ENCODE measurements around the gene SYTL3.
"Not testable (repeated sequence)": the region's sequence is repeated elsewhere in the genome, so short reads cannot be mapped to it uniquely, and the experiment has no call there.

SYTL3 gene

DNA sequence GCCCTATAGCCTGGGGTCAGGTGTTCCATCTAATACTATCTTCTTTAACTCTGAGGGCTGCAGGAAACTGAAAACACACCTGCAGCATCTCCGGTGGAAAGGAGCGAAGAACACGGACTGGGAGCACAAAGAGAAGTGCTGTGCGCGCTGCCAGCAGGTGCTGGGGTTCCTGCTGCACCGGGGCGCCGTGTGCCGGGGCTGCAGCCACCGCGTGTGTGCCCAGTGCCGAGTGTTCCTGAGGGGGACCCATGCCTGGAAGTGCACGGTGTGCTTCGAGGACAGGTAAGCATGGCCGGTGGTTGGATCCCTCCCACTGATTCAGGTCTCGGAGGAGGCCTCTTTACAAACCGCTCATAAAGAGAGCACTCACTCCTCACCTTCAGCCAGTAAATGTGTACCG, 15.5 kb downstream of the SYTL3 start:
- no peak for DNase-seq (ENCODE audit: low read depth)

DNA sequence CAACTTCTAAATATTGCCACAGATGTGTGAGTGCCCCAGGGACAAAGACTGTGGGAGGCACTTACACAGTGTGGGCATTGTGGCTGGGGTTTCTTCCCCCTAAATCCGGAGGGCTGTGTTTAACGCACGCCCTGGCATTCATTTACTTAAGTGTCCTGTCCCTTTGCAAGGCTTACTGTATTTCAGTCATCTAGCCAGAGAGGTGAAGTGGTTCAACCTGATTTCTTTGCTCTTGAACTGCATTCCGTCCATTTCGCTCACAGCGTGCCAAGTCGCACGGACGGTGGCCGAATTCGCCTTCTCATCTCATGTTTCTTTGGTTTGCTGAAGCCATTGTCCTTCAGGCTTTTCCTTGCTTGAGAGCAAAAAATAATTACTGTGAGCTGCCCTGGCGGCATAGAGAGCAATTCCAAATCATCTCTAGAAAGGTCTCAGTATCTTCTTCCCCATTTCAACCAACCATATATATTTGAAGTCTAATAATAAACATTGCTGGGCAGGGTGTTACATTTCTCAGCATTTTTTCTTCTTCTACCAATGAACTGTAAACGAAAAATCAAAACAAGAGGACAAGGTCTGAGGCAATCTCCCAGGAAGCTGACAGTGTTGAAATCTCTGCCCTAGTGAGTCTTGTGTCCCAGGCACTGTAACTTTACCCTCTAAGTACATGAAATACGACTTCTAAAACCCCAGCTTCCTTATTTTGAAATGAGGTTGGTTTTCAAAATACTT, 16.9 kb downstream of the SYTL3 start:
- peak; percentile 97 for DNase-seq (ENCODE audit: low read depth)

DNA sequence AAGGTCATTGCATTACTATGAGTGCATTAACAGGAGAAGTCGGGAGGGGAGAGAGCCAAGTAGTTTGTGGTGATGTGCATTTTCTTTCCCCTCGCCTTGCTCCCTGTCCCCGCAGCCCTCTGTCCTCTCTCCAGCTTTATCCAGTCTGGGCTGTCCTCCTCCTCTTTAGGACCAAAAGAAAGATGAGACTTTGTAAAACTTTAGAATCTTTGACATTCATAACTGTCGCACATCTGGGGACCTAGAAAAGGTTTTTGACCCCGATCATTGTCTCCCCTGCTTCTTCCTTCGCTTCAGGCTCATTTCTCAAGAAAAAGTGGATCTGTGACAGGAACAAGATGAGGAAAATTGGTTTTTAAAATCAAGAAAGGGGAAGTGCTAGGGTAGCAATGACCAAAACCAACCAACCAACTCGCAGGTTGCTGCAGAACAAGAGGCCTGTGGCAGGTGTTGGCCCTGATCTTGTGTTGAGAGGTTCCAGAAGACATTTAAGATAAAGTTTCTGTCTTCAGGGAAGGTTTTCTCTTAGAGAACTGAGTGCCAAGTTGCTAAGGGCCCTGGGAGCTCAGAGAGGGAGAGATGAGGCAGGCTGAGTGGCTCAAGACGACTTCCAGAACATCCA, 17.6 kb downstream of the SYTL3 start:
- DNase-seq (ENCODE audit: low read depth), result no peak

DNA sequence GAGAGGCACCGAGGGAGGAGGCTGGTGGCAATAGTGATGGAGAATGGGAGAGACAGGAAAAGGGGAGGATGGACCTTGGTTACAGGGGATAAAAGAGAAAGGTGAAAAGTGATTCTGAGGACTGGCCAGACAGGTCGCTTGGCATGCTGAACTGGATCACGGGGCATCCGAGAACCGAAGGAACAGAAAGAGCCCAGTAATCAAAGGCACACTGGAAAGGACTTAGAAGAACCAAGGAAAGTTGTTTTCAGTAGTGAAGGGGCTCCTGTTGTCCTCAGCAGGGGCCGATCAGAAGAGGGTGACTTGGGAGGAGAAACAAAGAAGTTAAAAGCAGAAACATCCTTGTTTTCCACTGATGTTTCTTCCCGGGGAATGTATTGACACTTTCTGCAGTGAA, 18.9 kb downstream of the SYTL3 start:
- DNase-seq (ENCODE audit: low read depth), result no peak

DNA sequence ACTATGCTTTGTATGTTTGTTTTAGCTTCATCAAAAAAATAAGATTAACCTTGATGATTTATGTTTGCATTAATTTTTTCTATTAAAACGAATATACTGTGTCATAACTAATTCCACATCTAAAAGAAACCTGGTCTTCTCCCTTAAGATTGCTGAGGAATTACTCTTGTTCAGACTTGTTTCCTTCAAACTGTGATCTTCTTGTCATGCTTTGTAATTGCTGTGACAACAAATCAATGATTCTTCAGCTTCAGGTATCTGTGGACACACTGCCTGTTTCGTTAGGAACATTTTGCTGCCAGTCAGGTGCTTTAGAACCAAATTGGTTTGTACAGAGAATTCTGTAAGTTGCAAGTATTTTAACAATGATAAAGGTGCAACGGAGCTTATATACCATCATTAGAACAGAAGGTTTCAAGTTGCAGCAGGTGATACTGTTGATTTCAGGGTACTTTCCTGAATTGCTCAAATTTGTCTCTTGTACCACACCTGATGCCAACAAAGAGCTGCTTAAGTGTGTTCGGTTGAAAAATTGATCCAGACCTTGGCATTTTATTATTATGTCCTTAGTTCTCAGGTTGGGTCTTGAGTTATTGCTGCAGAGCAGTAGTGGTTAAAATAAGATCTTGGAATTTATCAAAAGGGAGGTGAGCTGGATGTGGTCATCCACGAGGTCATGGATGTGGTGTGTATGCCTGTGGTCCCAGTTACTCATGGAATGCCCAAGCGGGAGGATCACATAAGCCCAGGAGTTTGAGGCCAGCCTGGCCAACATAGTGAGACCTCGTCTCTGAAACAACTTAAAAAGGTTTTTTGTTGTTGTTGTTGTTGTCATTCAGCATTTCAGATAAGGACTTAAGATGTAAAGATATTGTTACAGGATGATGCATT, 19.5 kb downstream of the SYTL3 start:
- peak; percentile 59 for DNase-seq (ENCODE audit: low read depth)

DNA sequence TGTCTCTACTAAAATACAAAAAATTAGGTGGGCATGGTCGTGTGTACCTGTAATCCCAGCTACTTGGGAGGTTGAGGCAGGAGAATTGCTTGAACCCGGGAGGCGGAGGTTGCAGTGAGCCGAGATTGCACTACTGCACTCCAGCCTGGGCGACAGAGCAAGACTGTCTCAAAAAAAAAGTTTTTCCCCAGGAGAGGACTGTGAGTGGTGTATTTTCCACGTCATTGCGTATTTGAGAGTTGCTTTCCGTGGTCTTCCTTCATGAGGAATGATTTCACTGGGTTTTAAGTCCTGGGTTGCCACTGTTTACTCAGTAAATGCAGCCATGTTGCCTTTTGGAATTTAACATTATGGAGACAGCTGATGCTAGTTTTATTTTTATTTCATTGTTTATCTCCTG, 22.3 kb downstream of the SYTL3 start:
- DNase-seq (ENCODE audit: low read depth), result not testable (repeated sequence)

DNA sequence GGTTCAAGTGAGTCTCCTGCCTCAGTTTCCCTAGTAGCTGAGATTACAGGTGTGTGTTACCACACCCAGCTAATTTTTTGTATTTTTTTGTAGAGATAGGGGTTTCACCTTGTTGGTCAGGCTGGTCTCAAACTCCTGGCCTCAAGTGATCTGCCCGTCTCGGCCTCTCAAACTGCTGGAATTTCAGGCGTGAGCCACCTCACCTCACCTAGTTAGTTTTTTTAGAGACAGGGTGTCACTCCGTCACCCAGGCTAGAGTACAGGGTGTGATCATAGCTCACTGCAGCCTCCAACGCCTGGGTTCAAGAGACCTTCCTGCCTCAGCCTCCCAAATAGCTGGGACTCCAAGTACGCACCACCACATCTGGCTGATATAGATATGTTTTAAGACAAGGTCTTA, 22.9 kb downstream of the SYTL3 start:
- DNase-seq (ENCODE audit: low read depth), result no peak

DNA sequence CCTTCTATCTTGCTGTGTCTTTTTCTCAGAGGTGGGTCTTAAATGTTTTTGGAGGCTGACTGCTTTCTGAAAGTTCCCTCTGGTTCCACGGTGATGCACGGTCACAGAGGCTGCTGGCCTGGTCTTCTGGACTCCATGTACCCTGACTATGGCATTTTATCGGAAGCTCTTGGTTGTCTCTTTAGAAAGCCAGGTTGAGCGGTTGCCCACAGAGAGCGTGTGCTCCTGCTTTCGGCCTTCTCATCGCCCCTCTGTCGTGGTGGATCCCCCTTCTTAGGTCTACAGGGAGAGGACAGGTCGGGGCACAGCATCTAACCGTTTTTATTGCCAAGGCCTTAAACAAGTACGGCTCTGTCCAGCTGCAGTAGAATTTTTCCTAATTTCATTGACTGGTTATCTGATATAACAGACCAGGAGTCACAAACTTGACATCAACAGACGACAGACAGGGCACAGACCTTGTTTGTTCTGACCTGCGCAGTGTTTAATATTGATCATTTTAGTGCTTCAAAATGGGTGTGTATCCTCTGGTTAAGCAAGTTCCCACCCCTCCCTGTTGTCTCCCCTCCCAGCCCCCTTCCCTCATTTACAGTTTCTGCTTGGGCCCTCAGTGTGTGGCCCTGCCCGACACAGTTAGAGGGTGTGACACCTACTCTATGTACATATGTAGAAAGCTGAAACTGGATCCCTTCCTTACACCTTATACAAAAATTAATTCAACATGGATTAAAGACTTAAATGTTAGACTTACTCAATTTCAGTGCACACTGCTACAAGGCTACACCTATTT, 24.7 kb downstream of the SYTL3 start:
- no peak for DNase-seq (ENCODE audit: low read depth)

DNA sequence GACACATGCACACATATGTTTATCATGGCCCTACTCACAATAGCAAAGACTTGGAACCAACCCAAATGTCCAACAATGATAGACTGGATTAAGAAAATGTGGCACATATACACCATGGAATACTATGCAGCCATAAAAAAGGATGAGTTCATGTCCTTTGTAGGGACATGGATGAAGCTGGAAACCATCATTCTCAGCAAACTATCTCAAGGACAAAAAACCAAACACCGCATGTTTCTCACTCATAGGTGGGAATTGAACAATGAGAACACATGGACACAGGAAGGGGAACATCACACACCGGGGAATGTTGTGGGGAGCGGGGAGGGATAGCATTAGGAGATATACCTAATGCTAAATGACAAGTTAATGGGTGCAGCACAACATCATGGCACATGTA, 27.2 kb downstream of the SYTL3 start:
- DNase-seq (ENCODE audit: low read depth), result not testable (repeated sequence)

DNA sequence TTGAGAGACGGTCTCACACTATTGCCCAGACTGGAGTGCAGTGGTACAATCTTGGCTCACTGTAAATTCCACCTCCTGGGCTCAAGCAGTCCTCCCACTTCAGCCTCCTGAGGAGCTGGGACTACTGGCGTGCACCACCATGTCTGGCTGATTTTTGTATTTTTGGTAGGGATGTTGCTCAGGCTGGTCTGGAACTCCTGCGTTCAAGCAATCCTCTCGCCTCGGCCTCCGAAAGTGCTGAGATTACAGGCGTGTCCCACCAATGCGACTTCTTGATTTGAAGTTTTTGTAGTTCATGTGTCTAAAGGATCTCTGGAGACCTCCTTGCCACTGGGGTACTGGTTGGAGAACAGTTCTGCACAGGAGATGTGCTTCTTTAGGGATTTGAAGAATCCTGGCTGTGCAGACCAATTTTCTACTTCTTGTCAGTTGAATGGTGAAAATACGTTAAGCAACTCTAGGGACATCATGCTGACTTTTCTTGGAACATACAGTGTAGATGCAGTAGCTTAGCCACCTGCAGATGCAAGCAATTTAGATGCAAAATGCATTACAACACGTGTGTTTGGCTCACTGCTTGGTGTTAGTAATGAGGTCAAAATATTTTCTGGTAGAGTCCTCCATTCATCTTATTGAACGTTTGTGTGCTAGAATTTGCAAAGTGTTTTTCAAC, 28.2 kb downstream of the SYTL3 start:
- DNase-seq (ENCODE audit: low read depth), result no peak

DNA sequence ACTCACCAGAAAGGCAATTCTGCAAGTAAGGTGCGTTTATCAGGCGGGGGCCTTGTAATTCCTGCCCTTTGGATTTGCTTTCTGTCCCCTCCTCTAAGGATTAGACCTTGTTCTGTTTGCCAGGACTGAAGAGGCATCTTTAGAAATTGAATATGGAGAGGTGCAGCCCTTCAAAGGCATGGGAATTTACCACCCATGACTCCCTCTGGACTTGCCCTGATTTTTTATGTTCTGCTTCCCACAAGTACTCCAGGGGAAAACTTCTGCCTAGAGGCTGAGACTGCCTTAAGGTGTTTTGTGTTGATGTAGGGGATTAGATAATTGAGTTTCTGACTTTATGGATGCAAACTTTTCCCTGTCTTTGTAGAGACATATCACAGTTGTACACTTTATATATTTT, 30.2 kb downstream of the SYTL3 start:
- no peak for DNase-seq (ENCODE audit: low read depth)

DNA sequence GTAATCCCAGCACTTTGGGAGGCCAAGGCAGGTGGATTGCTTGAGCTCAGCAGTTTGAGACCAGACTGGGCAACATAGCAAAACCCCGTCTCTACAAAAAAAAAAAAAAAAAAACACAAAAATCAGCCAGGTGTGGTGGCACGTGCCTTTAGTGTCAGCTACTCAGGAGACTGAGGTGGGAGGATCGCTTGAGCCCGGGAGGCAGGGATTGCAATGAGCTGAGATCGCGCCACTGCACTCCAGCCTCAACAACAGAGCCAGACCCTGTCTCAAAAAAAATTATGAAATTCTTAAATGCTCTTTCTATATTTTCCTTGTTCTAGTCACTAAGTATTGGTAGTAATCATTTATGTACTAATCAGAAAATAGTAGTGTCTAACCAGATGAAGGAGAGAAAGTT, 30.6 kb downstream of the SYTL3 start:
- no peak for DNase-seq (ENCODE audit: low read depth)

DNA sequence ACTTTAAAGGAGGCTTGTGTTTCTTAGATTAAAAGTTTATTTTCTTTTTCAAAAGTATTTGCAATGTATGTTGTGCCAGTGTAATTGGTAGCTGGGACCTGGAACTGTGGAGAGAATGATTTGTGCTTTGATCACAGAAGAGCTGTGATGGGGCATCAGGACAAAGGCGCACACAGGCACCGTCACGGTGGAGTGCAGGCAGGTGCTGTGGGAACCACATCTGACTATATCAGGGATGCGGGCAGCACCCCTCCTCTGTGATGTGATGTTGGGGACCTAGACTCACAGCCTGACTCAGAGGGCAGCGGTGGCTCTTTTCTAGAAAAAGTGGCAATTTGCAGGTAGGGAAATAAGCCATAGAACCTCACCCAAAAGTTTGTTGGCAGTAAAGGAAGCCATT, 34.5 kb downstream of the SYTL3 start:
- no peak for DNase-seq (ENCODE audit: low read depth)

DNA sequence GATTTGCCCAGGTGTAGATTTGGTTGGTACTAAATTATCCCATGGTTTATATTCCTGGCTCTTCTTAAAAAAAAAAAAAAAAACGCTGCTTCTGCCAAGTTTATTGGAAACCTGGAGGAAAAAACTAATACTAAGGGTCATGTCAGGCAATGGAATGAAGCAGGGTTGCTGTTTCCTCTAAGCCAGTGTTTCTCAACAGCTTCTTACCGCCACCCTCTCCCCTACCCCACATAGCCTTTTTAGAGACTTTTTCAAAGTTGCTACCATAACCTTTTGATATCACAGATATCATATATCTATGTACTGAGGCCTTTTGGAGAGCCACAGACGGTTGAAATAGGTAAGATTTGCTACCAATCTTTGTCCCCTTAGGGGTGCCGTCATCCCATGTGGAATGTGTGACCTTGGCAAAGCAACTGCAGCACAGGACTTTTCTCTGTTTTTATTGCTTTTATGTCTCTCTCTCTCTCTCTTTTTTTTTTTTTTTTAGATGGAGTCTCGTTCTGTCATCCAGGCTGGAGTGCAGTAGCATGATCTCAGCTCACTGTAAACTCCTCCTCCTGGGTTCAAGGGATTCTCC, 35.0 kb downstream of the SYTL3 start:
- DNase-seq (ENCODE audit: low read depth), result peak; percentile 23

DNA sequence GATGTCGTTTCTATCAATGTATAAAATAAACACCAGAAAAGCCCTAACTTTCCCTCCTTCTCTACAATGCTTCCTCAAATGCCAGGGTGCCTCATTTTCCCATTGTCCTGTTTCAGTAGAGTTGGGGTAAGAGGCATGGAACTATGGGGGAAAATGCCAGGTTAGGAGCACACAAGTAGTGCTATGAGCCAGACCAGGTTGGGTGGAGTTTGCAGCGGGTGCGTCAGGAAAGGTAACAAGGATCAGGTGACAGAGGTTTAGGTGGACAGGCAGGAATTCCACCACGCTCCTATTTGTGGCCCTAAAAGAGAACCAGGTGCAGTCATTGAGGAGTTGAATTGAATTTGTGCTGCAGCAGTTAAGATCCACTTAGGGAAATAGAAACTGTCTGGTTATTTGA, 36.5 kb downstream of the SYTL3 start:
- no peak for DNase-seq (ENCODE audit: low read depth)

DNA sequence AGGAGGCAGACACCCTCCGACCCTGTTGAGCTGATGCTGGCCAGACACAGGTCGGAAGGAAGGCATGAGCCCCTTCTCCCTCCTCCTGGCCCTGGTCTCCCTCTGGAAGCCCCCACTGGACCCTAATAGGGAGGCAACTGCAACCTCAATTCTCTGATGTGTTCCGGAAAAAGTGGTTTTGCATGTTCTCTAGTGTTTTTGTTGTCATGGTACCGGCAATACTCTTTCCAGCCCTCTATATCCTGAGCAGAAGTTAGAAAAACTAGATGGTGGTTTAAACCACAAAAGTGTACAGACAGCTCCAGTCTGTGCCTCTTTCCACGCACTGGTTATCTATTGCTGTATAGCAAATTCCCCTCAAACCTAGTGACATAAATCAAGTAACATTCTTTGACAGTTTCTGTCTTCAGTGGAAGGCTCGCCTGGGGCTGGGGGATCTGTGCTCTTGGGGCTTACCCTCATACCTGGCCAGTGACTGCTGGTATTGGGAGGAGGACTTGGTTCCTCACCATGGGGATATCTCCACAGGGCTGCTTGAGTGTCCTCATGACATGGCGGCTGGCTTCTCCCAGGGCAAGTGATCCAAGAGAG, 37.0 kb downstream of the SYTL3 start:
- no peak for DNase-seq (ENCODE audit: low read depth)

DNA sequence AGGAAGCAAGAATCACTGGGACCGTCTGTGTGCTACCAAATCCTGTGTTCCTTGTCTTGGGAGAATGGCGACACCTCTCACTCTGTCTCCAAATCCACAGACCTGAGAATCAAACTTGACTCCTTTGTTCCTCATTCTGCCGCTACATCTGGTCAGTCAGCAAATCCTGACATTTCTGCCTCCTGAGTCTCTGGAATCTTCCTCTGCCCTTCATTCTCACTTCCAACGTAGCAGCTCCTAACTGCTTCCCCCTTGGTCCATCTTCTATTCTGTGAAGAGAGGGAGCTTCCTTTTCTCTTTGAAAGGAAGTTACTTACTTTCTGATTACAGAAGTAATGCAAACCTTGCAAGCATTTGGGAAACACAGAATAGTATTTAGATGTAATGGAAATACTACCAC, 37.7 kb downstream of the SYTL3 start:
- no peak for DNase-seq (ENCODE audit: low read depth)

DNA sequence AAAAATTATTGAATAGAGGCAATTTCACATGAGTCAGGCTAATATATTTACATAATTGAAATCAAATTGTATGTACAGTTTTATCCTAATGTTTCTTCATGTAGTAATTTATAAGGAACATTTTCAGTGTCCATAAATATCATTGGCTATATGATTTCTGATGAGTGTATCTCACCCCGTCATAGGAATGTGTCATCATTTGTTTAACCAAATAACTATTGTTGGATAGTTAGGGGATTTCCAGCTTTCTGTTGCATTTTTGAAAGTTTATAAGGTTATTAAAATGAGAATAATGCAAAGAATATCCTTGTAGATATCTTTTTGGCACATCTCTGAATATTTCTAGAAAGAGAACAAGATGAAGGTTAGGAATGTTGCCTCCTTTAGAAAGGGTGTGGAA, 39.0 kb downstream of the SYTL3 start:
- peak; percentile 49 for DNase-seq (ENCODE audit: low read depth)

DNA sequence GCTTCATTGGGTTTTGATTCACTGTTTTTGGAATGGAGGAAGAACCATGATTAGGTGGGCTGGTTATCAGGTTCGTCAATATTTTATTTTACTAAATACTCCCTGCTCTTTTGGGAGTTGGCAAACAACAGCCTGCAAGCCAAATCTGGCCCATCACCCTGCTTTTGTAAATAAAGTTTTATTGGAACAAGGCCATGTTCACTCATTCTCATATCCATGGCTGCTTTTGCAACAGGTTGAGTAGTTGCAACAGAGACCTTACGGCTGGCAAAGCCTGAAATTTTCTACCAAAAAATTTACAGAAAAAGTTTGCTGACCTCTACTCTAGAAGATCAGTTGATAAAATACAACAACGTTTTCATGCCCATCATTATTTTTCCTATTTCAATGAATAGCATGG, 45.1 kb downstream of the SYTL3 start:
- no peak for DNase-seq (ENCODE audit: low read depth)

DNA sequence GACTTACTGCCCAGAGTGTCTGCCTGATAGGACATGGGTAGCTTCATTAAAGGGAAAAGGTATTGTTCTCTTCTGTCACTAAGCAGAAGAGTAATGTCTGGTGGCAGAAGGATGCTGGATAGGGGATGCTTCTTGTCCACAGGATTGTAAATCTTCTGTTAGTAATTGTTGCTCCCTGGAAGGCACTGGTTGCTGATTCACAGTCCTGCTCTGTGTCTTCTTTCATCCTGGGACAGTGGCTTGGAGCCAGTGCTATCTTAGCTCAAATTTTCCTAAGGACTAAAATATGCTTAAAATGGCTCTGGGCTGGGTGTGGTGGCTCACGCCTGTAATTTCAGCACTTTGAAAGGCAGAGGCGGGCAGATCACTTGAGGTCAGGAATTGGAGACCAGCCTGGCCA, 48.0 kb downstream of the SYTL3 start:
- no peak for DNase-seq (ENCODE audit: low read depth)

DNA sequence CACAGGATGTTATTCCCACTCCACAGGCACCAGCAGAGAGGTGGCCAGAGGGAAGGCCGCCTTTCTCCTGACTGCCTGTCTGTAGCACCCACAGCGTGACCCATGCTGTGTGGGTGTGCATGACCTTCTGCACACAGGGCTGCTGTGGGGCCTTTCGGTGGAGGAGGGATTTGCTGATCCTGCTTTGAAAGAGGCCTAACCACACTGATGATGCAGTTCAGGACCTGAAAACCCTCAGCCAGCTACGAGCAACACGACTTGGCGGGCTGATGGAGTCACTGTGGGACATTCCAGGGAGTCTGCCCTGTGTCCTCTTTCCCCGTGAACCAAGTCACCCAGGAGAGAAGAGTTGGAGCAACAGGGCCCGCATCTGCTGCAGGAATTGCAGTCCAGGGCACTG, 49.1 kb downstream of the SYTL3 start:
- DNase-seq (ENCODE audit: low read depth), result peak; percentile 38

Data from iris pigment epithelial cell (primary cell).